Left lung (tissue), 10 donors: ENCODE measurements around the gene MYH9. TPM values are rescaled to one million over a fixed set of nuclear protein-coding genes. Genes with fewer than 3 reads are reported as not detected.

ENCODE experiments used
- ATAC-seq: fragments of 200-7000 bp; cut with Tn5 transposase; one replicate; pipeline ENCODE4 v1.9.1; 2020; ENCODE audit warnings: moderate library complexity
- DNase-seq, 4 donors: peaks; one replicate each; pipeline ENCODE4 v3.0.0-alpha.2; 2013 to 2020
- H3K27ac ChIP-seq, 2 donors: fragments of 200-600 bp; sonication (generic) in 1 of 2; one replicate each; pipeline versions ENCODE4 v1.5.0 to v1.8.0; 2020 to 2021
- H3K27me3 ChIP-seq, 2 donors: fragments of 200-600 bp; sonication (generic) in 1 of 2; one replicate each; pipeline versions ENCODE4 v1.5.0 to v1.8.0; 2020 to 2021
- H3K36me3 ChIP-seq, 2 donors: fragments of 200-600 bp; sonication (generic) in 1 of 2; one replicate each; pipeline versions ENCODE4 v1.5.0 to v1.8.0; 2020 to 2021
- H3K4me1 ChIP-seq, 2 donors: fragments of 200-600 bp; one replicate each; pipeline ENCODE4 v1.8.0; 2021
- H3K4me3 ChIP-seq, 2 donors: fragments of 200-600 bp; sonication (generic) in 1 of 2; one replicate each; pipeline versions ENCODE4 v1.5.0 to v1.8.0; 2020 to 2021; ENCODE audit warnings: mild to moderate bottlenecking in 1 of 2
- H3K9me3 ChIP-seq, 2 donors: fragments of 200-600 bp; sonication (generic) in 1 of 2; one replicate each; pipeline versions ENCODE4 v1.5.0 to v1.8.0; 2020 to 2021
- intact Hi-C, 2 donors: fragments of 100-400 bp; cut with DNase I; formaldehyde crosslinking; loops; one replicate each; pipeline versions ENCODE4 v1.11.2 to v1.14.2; 2022
- polyA plus RNA-seq, 6 donors: library from polyadenylated mRNA; unstranded; fragments of 120-200 nt; gene quantifications; one replicate each; pipeline ENCODE4 v1.2.1, GENCODE V29; 2013; ENCODE audit not compliant: insufficient read length in 6 of 6
- total RNA-seq, 2 donors: library from RNA; stranded (reverse); fragmentation: NEBNext Ultra II Directional; extraction: Animal tissue kit (Norgen Biotek cat#: 25700); gene quantifications; one replicate each; pipeline ENCODE4 v1.2.1, GENCODE V29; 2021
- TF ChIP-seq, protein P1 (sequence below), 2 donors: fragments of 200-600 bp; sonication (generic) in 1 of 2; IDR thresholded peaks; one replicate each; pipeline versions ENCODE4 v1.5.0 to v1.8.0; 2021; ENCODE audit warnings: antibody characterized with exemption in 2 of 2
- donor health status: DM: no; HTN: yes; CAD: no.
- donor health status: DM: no; HTN: no; CAD: no.

Gene MYH9
- total and polyA plus RNA-seq, 8 donors: 225 to 761 (median 270) TPM

DNA sequence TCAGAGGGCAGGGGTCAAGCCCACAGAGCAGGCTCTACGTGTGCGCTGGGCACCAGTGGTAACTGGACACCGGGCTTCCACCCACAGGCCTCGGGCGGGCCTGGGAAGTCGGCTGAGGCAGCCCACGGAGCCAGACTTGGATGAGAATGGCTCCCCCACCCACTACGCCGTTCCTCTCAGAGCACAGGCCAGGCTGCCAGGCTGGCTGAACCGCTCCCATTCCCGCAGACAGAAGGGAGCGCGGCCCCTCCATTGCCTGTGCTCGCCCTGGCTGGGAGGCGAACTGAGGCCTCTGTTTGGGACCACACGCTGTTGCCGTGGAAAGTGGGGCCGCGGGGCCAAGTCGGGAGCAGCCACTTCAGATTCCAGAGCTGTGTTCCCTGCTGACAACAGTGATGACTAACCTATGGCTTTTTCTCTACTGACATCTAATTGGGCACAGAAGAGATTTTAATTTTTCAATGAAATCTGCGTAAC is 63.9 kb downstream of the MYH9 start:
- no peaks in the 10 kb centered on the region for H3K9me3 ChIP-seq
- peak overlapping the region; percentile 80 to 90 for H3K27ac ChIP-seq
- ATAC-seq (peak; percentile 45), DNase-seq (no peak)
- intact Hi-C loops: loop anchor here (10.0 kb wide), 1 partner anchor 141 kb away; no protein-coding TSS in a partner anchor
- TF ChIP-seq, protein P1, sequence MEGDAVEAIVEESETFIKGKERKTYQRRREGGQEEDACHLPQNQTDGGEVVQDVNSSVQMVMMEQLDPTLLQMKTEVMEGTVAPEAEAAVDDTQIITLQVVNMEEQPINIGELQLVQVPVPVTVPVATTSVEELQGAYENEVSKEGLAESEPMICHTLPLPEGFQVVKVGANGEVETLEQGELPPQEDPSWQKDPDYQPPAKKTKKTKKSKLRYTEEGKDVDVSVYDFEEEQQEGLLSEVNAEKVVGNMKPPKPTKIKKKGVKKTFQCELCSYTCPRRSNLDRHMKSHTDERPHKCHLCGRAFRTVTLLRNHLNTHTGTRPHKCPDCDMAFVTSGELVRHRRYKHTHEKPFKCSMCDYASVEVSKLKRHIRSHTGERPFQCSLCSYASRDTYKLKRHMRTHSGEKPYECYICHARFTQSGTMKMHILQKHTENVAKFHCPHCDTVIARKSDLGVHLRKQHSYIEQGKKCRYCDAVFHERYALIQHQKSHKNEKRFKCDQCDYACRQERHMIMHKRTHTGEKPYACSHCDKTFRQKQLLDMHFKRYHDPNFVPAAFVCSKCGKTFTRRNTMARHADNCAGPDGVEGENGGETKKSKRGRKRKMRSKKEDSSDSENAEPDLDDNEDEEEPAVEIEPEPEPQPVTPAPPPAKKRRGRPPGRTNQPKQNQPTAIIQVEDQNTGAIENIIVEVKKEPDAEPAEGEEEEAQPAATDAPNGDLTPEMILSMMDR (IDR thresholded peaks at IDR 0.05): no peak
- H3K27me3 ChIP-seq: no peaks in the 10 kb centered on the region
- H3K4me1 ChIP-seq: peaks cover 46 to 84% of the 10 kb centered on the region in 2 donors
- H3K4me3 ChIP-seq: no peak overlapping the region
- H3K36me3 ChIP-seq: peaks cover 3 to 99% of the 10 kb centered on the region in 2 donors

DNA sequence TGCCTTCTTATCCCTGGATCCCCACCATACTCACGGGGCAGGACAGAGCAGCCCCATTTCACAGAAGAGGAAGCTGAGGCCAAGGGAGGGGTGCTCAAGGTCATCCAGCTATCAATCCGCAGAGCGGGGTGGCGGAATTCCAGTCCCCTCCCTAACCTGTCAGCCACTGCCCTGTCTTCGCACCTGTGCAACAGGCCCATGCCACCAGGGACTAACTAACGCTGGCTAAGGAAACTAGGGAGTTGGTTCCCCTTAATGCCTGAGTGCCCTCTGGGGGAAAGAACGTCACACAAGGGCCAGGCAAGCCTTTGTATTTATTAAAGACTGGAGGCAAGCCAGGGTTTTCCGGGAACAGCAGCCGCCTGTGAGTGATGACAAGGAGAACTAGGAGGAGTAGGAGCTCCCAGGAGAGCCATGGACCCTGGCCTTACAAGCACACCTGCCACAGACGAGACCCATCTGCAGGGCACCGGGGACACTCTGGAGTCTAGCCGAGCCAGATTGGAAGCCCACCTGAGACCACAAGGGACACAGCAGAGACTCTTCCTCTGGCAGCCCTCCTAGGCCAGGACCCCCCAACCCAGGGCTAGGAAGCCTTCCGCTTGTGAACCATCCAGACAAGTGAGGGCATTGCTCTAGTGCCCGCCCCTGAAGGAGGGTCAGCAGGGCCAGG is 64.4 kb downstream of the MYH9 start:
- H3K4me3 ChIP-seq: no peak overlapping the region
- ATAC-seq (peak; percentile 60), DNase-seq (peak in 2 of 4 donors; percentile 70 to 78)
- H3K27me3 ChIP-seq: no peaks in the 10 kb centered on the region
- peak overlapping the region; percentile 80 to 90 for H3K27ac ChIP-seq
- H3K36me3 ChIP-seq: peaks cover 3 to 99% of the 10 kb centered on the region in 2 donors
- H3K4me1 ChIP-seq: peaks cover 40 to 79% of the 10 kb centered on the region in 2 donors
- TF ChIP-seq, protein P1 (IDR thresholded peaks at IDR 0.05): no peak
- H3K9me3 ChIP-seq: no peaks in the 10 kb centered on the region
- intact Hi-C loops: loop anchor here (10.0 kb wide), 1 partner anchor 141 kb away; no protein-coding TSS in a partner anchor

DNA sequence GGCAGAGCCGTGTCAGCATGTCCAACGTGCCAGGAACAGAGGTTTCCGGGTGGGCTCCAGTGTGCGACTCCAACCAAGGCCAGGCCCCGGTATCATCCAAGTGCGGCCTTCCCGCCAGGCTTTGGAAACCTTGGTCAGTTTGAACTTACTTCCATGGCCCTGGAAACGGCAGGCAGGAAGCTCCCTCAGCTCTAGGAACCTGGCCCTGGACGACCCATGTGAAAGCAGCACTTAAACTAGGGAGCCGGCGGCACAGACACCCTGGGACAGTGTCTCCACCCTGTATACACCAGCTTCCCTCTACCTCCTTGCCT is 65.2 kb downstream of the MYH9 start:
- no peak overlapping the region for H3K4me3 ChIP-seq
- peak overlapping the region; percentile 80 to 90 for H3K27ac ChIP-seq
- ATAC-seq (no peak), DNase-seq (no peak)
- intact Hi-C loops: loop anchor here (10.0 kb wide), 1 partner anchor 142 kb away; no protein-coding TSS in a partner anchor
- H3K4me1 ChIP-seq: peaks cover 37 to 71% of the 10 kb centered on the region in 2 donors
- no peaks in the 10 kb centered on the region for H3K27me3 ChIP-seq
- peaks cover 3 to 100% of the 10 kb centered on the region in 2 donors for H3K36me3 ChIP-seq
- TF ChIP-seq, protein P1 (IDR thresholded peaks at IDR 0.05): no peak
- no peaks in the 10 kb centered on the region for H3K9me3 ChIP-seq

DNA sequence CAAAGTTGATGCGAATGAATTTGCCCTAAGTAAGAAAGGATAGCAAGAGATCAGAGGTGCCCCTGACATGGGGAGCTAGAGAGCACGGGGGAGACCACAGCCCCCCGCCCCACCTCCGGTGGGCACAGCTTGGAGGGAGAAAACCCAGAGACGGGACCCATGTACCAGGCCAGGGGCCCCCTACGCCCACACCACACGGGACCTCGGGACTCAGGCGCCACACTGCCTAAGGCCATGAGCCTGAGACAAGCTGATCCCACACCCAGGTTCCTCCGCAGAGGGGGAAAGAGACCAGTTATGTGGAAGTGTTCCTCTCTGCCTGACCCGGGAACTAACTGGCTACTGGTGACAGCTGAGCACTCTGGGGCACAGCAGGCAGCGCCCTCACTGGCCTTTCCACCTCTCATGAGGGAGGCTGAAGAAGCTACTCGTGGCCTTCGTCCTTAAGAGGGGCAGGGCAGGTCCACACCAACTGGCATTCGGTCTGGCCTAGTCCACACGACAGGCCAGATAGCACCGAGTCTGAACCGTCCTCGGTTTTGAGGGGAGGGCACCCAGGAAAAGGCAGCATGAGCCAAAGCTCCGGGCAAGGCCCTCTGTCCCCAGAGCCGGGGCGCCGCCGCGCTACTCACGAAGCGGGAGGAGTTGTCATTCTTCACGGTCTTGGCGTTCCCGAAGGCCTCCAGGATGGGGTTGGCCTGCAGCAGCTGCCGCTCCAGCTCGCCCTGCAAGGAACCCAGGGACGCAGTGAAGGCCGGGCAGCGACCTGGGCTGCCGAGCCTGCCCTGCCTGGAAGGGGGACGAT is 65.8 kb downstream of the MYH9 start:
- intact Hi-C loops: loop anchor here (10.0 kb wide), 1 partner anchor 143 kb away; no protein-coding TSS in a partner anchor
- DNase-seq (no peak), ATAC-seq (no peak)
- H3K27ac ChIP-seq: peak overlapping the region; percentile 80 to 90
- H3K4me1 ChIP-seq: peaks cover 31 to 66% of the 10 kb centered on the region in 2 donors
- no peaks in the 10 kb centered on the region for H3K9me3 ChIP-seq
- no peak overlapping the region for H3K4me3 ChIP-seq
- no peaks in the 10 kb centered on the region for H3K27me3 ChIP-seq
- TF ChIP-seq, protein P1 (IDR thresholded peaks at IDR 0.05): no peak
- H3K36me3 ChIP-seq: peaks cover 3 to 100% of the 10 kb centered on the region in 2 donors

DNA sequence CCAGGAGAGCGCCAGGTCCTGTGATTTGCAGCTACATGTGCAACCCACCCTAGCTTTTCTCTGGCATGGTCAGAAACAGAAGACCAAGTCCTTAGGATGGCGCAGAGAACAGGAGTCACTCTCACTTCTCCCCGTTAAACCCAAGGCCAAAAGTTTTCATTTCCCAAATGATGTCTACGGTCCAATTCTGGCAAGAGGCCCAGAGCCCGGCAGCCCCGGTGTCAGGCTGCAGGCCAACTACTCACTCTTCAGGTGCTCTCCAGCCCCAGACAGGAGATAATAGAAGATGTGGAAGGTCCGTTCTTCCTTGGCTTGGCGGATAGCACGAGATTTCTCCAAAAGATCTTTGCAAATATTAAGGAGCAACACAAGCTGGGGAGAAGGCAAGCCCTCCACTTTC is 67.2 kb downstream of the MYH9 start:
- TF ChIP-seq, protein P1 (IDR thresholded peaks at IDR 0.05): no peak
- ATAC-seq (no peak), DNase-seq (no peak)
- intact Hi-C loops: loop anchor here (10.0 kb wide), 1 partner anchor 144 kb away; no protein-coding TSS in a partner anchor
- peaks cover 27 to 51% of the 10 kb centered on the region in 2 donors for H3K4me1 ChIP-seq
- peaks cover 0 to 100% of the 10 kb centered on the region in 2 donors for H3K36me3 ChIP-seq
- H3K4me3 ChIP-seq: no peak overlapping the region
- no peaks in the 10 kb centered on the region for H3K9me3 ChIP-seq
- no peaks in the 10 kb centered on the region for H3K27me3 ChIP-seq
- peak overlapping the region; percentile 19 to 48 for H3K27ac ChIP-seq
